H1 (cell line): ENCODE data around the gene RGPD3. TPM values are rescaled to one million over a fixed set of nuclear protein-coding genes. Genes with fewer than 3 reads are reported as not detected.
A peak's percentile ranks its signal among the peaks of the same experiment; 100 is the strongest.
"Not testable (repeated sequence)": the region's sequence is repeated elsewhere in the genome, so short reads cannot be mapped to it uniquely, and the experiment has no call there.

Experiments used
- CTCF ChIA-PET: fragments of 300-600 bp; sonication (Branson Sonifier 250); formaldehyde crosslinking; loops from one replicate; lab custom pipeline; 2021; ENCODE audit not compliant: partially characterized antibody; lab: Charles Lee
- POLR2A ChIA-PET: fragments of 300-600 bp; sonication (Branson Sonifier 250); formaldehyde crosslinking; loops from one replicate; lab custom pipeline; 2021; ENCODE audit warnings: inconsistent platforms; ENCODE audit not compliant: partially characterized antibody; lab: Charles Lee
- DNase-seq, 2 experiments: peaks; one replicate each; pipeline versions ENCODE4 v3.0.0 to v3.0.0-alpha.2; 2010 to 2022; ENCODE audit warnings: low spot score in 2 of 2, low read depth in 1 of 2, mixed read lengths in 1 of 2
- FAIRE-seq: peaks from 2 replicates; lab custom pipeline; 2011; peaks lifted over from hg19 to GRCh38; lab: Jason Lieb, UNC
- H2AFZ ChIP-seq: 2 replicates; pipeline ENCODE4 v1.8.1; 2012; ENCODE audit warnings: low read length, inconsistent platforms
- H2AK5ac ChIP-seq: 2 replicates; pipeline ENCODE4 v1.6.1; 2013; ENCODE audit warnings: low read depth, low read length
- H2BK120ac ChIP-seq: replicated peaks from 2 replicates; pipeline ENCODE3; 2013; ENCODE audit warnings: low read depth, low read length, inconsistent platforms
- H2BK12ac ChIP-seq: 2 replicates; pipeline ENCODE4 v1.6.1; 2013; ENCODE audit warnings: low read depth, low read length
- H2BK15ac ChIP-seq: 2 replicates; pipeline ENCODE4 v1.6.1; 2013; ENCODE audit warnings: low read length
- H2BK20ac ChIP-seq: 2 replicates; pipeline ENCODE4 v1.6.1; 2013; ENCODE audit warnings: low read length
- H2BK5ac ChIP-seq: 2 replicates; pipeline ENCODE4 v1.6.1; 2013; ENCODE audit warnings: low read depth, low read length
- H3K14ac ChIP-seq: 2 replicates; pipeline ENCODE4 v1.6.1; 2013; ENCODE audit warnings: inconsistent platforms; ENCODE audit not compliant: insufficient read length
- H3K18ac ChIP-seq: 2 replicates; pipeline ENCODE4 v1.6.1; 2013; ENCODE audit warnings: low read length; ENCODE audit errors: extremely low read depth
- H3K23ac ChIP-seq: 2 replicates; pipeline ENCODE4 v1.6.1; 2013; ENCODE audit warnings: inconsistent platforms; ENCODE audit not compliant: insufficient read length
- H3K23me2 ChIP-seq: 2 replicates; pipeline ENCODE4 v1.6.1; 2013; ENCODE audit warnings: low read depth, low read length
- H3K27ac ChIP-seq: 2 replicates; pipeline ENCODE4 v1.6.1; 2011; ENCODE audit warnings: low read depth, low read length, inconsistent platforms
- H3K27me3 ChIP-seq, 4 experiments: replicated peaks in 1 of 4; 1 replicate in 1 of 4; 2 replicates in 3 of 4; pipeline versions ENCODE4 v1.6.1 to v1.8.1; 2011 to 2013; ENCODE audit warnings: low read length in 3 of 4, mild to moderate bottlenecking in 3 of 4, inconsistent platforms in 2 of 4, mixed read lengths in 2 of 4, moderate library complexity in 1 of 4; ENCODE audit not compliant: control insufficient read depth in 3 of 4, insufficient read depth in 3 of 4; ENCODE audit errors: extremely low read depth in 1 of 4
- H3K36me3 ChIP-seq, 4 experiments: 2 replicates each; pipeline versions ENCODE4 v1.6.1 to v1.8.1; 2011 to 2013; ENCODE audit warnings: mild to moderate bottlenecking in 4 of 4, low read length in 3 of 4, moderate library complexity in 2 of 4, control low read depth in 1 of 4, inconsistent platforms in 1 of 4; ENCODE audit not compliant: insufficient read depth in 4 of 4, control insufficient read depth in 2 of 4
- H3K4ac ChIP-seq: replicated peaks from 2 replicates; pipeline ENCODE3; 2013; ENCODE audit warnings: low read length, low read depth, mixed read lengths, inconsistent platforms; ENCODE audit not compliant: insufficient read length
- H3K4me1 ChIP-seq, 4 experiments: replicated peaks in 1 of 4; 1 replicate in 1 of 4; 2 replicates in 3 of 4; pipeline versions ENCODE4 v1.6.1 to v1.8.1; 2011 to 2013; ENCODE audit warnings: low read length in 3 of 4, inconsistent platforms in 2 of 4, mixed read lengths in 1 of 4; ENCODE audit not compliant: insufficient read depth in 4 of 4, control insufficient read depth in 3 of 4
- H3K4me2 ChIP-seq, 2 experiments: 2 replicates each; pipeline versions ENCODE4 v1.6.1 to v1.8.1; 2011 to 2013; ENCODE audit warnings: low read depth in 2 of 2, low read length in 2 of 2, control low read depth in 1 of 2, inconsistent platforms in 1 of 2, mild to moderate bottlenecking in 1 of 2; ENCODE audit not compliant: insufficient read depth in 1 of 2
- H3K4me3 ChIP-seq, 4 experiments: fragments of 200-600, 300-600 bp in 1 of 4; sonication (generic), shearing (Covaris generic), sonication (Bioruptor Twin) in 1 of 4; 2 replicates each; pipeline versions ENCODE4 v1.5.1 to v1.8.1; 2011 to 2016; ENCODE audit warnings: low read length in 4 of 4, low read depth in 3 of 4, control low read depth in 2 of 4, inconsistent platforms in 2 of 4, mild to moderate bottlenecking in 2 of 4, mixed read lengths in 1 of 4, moderate library complexity in 1 of 4; ENCODE audit not compliant: insufficient read depth in 2 of 4; ENCODE audit errors: extremely low read depth in 1 of 4
- H3K56ac ChIP-seq: replicated peaks from 2 replicates; pipeline ENCODE3; 2013; ENCODE audit warnings: low read depth, mild to moderate bottlenecking, mixed read lengths, low read length, inconsistent platforms; ENCODE audit not compliant: insufficient read length
- H3K79me1 ChIP-seq: 2 replicates; pipeline ENCODE4 v1.6.1; 2013; ENCODE audit warnings: low read depth, low read length, control low read depth
- H3K79me2 ChIP-seq, 2 experiments: 2 replicates each; pipeline versions ENCODE4 v1.6.1 to v1.8.1; 2012 to 2013; ENCODE audit warnings: low read length in 2 of 2, mild to moderate bottlenecking in 2 of 2, inconsistent platforms in 1 of 2; ENCODE audit not compliant: insufficient read depth in 2 of 2, control insufficient read depth in 1 of 2
- H3K9ac ChIP-seq, 4 experiments: replicated peaks in 1 of 4; 1 replicate in 1 of 4; 2 replicates in 3 of 4; pipeline versions ENCODE4 v1.6.1 to v1.8.1; 2011 to 2013; ENCODE audit warnings: low read depth in 3 of 4, low read length in 3 of 4, control low read depth in 2 of 4, mild to moderate bottlenecking in 2 of 4, moderate library complexity in 2 of 4, inconsistent platforms in 1 of 4; ENCODE audit errors: extremely low read depth in 1 of 4
- H3K9me3 ChIP-seq, 2 experiments: 2 replicates each; pipeline versions ENCODE4 v1.6.1 to v1.8.1; 2012 to 2013; ENCODE audit warnings: mild to moderate bottlenecking in 2 of 2, moderate library complexity in 2 of 2, control low read depth in 1 of 2, inconsistent platforms in 1 of 2, low read depth in 1 of 2, low read length in 1 of 2, mixed read lengths in 1 of 2; ENCODE audit not compliant: insufficient read depth in 2 of 2
- H4K20me1 ChIP-seq, 2 experiments: replicated peaks in 1 of 2; 2 replicates each; pipeline versions ENCODE3 to v1.8.1; 2011 to 2013; ENCODE audit warnings: inconsistent platforms in 2 of 2, low read length in 2 of 2, mild to moderate bottlenecking in 1 of 2; ENCODE audit not compliant: insufficient read depth in 2 of 2, control insufficient read depth in 1 of 2
- H4K5ac ChIP-seq: 2 replicates; pipeline ENCODE4 v1.6.1; 2013; ENCODE audit warnings: low read length, low read depth, mixed read lengths, inconsistent platforms; ENCODE audit not compliant: insufficient read length
- H4K8ac ChIP-seq: 2 replicates; pipeline ENCODE4 v1.8.0; 2013; ENCODE audit warnings: mild to moderate bottlenecking, moderate library complexity, low read length, inconsistent platforms; ENCODE audit not compliant: insufficient read depth; ENCODE audit errors: extremely low read depth
- H4K91ac ChIP-seq: replicated peaks from 2 replicates; pipeline ENCODE3; 2013; ENCODE audit warnings: low read length, mixed read lengths, inconsistent platforms; ENCODE audit not compliant: insufficient read length
- RAD21 ChIP-seq, 2 experiments: IDR thresholded peaks in 1 of 2; conservative IDR thresholded peaks in 1 of 2; 2 replicates each; pipeline ENCODE4 v1.6.1; 2011; ENCODE audit warnings: low read depth in 2 of 2, low read length in 2 of 2, improper control_type of control experiment in 1 of 2, inconsistent platforms in 1 of 2, mild to moderate bottlenecking in 1 of 2, moderate library complexity in 1 of 2
- WGBS, 2 experiments: shearing (Covaris generic) in 1 of 2; methylation state at CpG; one replicate each; pipeline versions ENCODE4 v1.1.6 to v1.1.7; 2013 to 2015; ENCODE audit warnings: low lambda C conversion rate in 2 of 2, mixed read lengths in 2 of 2, inconsistent platforms in 1 of 2, low coverage in 1 of 2, missing lambda C conversion rate in 1 of 2; ENCODE audit not compliant: insufficient replicate concordance in 2 of 2, insufficient coverage in 1 of 2, insufficient read length in 1 of 2; ENCODE audit errors: extremely low coverage in 1 of 2, missing lambda C conversion rate in 1 of 2; 5-methylcytosine and 5-hydroxymethylcytosine counted together
- polyA plus RNA-seq, 7 experiments: library from polyadenylated mRNA; depleted of rRNA in 3 of 7; stranded (reverse) in 5 of 7; unstranded in 2 of 7; fragments of >200 nt in 5 of 7; fragments of 200-250 nt in 2 of 7; gene quantifications; 1 replicate in 5 of 7; 2 replicates in 1 of 7; 4 replicates in 1 of 7; pipeline versions ENCODE4 v1.2.1 to v1.2.3, GENCODE V29; 2011 to 2013; ENCODE audit warnings: missing spikeins in 2 of 7, mixed read lengths in 2 of 7
- total RNA-seq: library from RNA; stranded (reverse); fragmentation: NEBNext Ultra II Directional; extraction: Animal tissue kit (Norgen Biotek cat#: 25700); gene quantifications from 2 replicates; pipeline ENCODE4 v1.2.1, GENCODE V29; 2021

Gene RGPD3
- total and polyA plus RNA-seq, 2 of the 8 experiments (the other 6 are each of a cell fraction or from before 2014, with no cell fraction given), result 0.08 to 0.17 TPM

GRCh38 chr2:106470658-106471057, 2.4 kb upstream of the RGPD3 start:
- FAIRE-seq, H4K91ac ChIP-seq, H3K9ac ChIP-seq, H2AFZ ChIP-seq, H2BK15ac ChIP-seq, H3K14ac ChIP-seq, H3K27ac ChIP-seq, H2AK5ac ChIP-seq, H2BK5ac ChIP-seq, H3K4me3 ChIP-seq, H3K23ac ChIP-seq, H4K5ac ChIP-seq, H3K4me1 ChIP-seq, H3K79me1 ChIP-seq: not testable (repeated sequence)
- DNase-seq, result peak in 1 of 2 experiments; percentile 73
- WGBS, 2 experiments, result 12% methylated on average over 4 of the region's 4 CpGs; no CpG with 5 or more reads in 1 of the 2 experiments
- TF ChIP-seq RAD21 (IDR thresholded peaks at IDR 0.05 in 1 of 2, conservative IDR thresholded peaks at IDR 0.05 in 1 of 2; ENCODE audit: low read depth in 2 of 2, low read length in 2 of 2), result peak; percentile 10; a peak in 1 of 4 replicates
- TF ChIP-seq, all 59 proteins: peak for 1; not testable (repeated sequence) for 58
- H3K27me3 ChIP-seq, H3K4me2 ChIP-seq, H2BK12ac ChIP-seq, H3K23me2 ChIP-seq, H2BK120ac ChIP-seq, CTCF ChIA-PET, H3K36me3 ChIP-seq, H4K8ac ChIP-seq, H3K4ac ChIP-seq, H4K20me1 ChIP-seq, H3K18ac ChIP-seq, H3K9me3 ChIP-seq, H3K56ac ChIP-seq, POLR2A ChIA-PET, H3K79me2 ChIP-seq, H2BK20ac ChIP-seq: not testable (repeated sequence)

GRCh38 chr2:106467516-106467915, 697 bp downstream of the RGPD3 start:
- H4K8ac ChIP-seq, H2BK20ac ChIP-seq, H2AFZ ChIP-seq, H3K23me2 ChIP-seq, H3K27me3 ChIP-seq, H2AK5ac ChIP-seq, H3K79me1 ChIP-seq, DNase-seq, H3K56ac ChIP-seq, H3K9ac ChIP-seq, H4K20me1 ChIP-seq, H2BK12ac ChIP-seq, H3K4me2 ChIP-seq, H3K9me3 ChIP-seq, H2BK120ac ChIP-seq, POLR2A ChIA-PET, FAIRE-seq, H3K36me3 ChIP-seq, H3K14ac ChIP-seq, H2BK15ac ChIP-seq, H3K4me3 ChIP-seq, CTCF ChIA-PET, H3K27ac ChIP-seq, H2BK5ac ChIP-seq, H3K18ac ChIP-seq, H3K4ac ChIP-seq, H3K4me1 ChIP-seq, H4K5ac ChIP-seq, H3K79me2 ChIP-seq, H4K91ac ChIP-seq, H3K23ac ChIP-seq: not testable (repeated sequence)
- WGBS, 2 experiments, result 93% methylated on average over 23 of the region's 49 CpGs; no CpG with 5 or more reads in 1 of the 2 experiments
